OCI-M2 (cell line): ENCODE data around the gene USP26.
"Not testable (repeated sequence)": the region's sequence is repeated elsewhere in the genome, so short reads cannot be mapped to it uniquely, and the experiment has no call there.

Source experiments
- DNase-seq: peaks from one replicate; lab custom pipeline; 2025; ENCODE audit not compliant: unreplicated experiment; lab: John Stamatoyannopoulos, UW

Gene USP26

GRCh38 chrX:133033010-133033409 is 63.9 kb downstream of the USP26 start:
- DNase-seq = no peak

DNA sequence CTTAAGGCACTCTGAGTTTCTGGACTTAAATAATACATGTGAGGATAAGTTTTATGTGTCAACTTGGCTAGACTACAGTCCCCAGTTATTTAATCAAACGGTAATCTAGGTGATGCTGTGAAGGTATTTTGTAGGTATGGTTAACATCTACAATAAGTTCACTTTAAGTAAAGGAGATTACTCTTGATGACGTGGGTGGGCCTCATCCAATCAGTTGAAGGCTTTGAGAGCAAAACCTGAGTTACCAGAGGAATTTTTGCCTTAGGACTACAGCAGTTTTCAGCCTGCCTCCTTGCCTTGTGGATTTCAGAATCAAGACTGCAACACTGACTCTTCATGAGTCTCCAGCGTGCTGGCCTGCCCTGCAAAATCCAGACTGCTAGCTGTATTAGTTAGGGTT is 78.7 kb downstream of the USP26 start:
- no peak for DNase-seq

GRCh38 chrX:133007458-133007857 is 89.5 kb downstream of the USP26 start:
- DNase-seq = no peak

GRCh38 chrX:133005616-133006015 is 91.3 kb downstream of the USP26 start:
- no peak for DNase-seq

- no peak for DNase-seq
Observed at GRCh38 chrX:133005042-133005441, 91.9 kb downstream of the USP26 start.

- no peak for DNase-seq
Observed at GRCh38 chrX:132999209-132999608, 97.7 kb downstream of the USP26 start.

DNA sequence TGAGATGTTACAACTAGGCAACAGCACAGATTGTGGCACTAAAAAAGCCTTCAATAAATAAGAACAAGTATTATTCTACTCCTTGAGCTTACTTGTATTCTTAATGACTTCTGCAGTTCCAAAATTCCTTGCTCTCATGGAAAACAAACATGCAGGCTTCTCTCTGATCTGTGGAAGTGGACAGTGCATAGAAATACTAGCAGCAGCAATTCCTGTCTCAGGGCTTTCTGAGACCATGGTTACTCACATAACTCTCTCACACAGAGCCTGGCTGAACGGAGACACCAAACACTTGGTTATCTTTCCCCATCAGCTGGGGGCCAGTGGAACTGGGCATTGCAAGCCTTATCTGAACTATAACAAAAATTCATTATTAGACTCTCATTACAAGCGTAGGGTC is 106.1 kb downstream of the USP26 start:
- no peak for DNase-seq

- DNase-seq = no peak
Observed at GRCh38 chrX:132986556-132986955, 110.4 kb downstream of the USP26 start.

GRCh38 chrX:132984058-132984650 is 112.8 kb downstream of the USP26 start:
- DNase-seq = no peak

DNA sequence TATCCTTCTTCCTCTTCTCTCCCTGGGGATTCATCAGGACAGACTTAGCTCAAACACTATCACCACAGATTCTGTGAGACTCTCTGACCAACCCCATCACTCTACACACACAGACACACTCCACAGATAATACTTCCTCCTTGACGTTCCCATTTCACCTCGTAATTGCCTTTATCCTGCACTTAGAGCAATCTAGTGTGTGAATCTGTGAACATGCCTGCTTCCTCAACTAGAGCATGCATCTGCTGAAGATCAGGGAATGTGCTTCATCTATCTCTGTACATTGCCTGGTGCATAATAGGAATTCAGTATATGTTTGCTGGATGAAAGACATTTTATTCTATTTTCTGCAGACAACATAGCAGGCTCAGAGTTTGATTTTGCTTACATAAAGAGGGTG is 113.4 kb downstream of the USP26 start:
- DNase-seq = no peak

GRCh38 chrX:132980035-132980434 is 116.9 kb downstream of the USP26 start:
- not testable (repeated sequence) for DNase-seq
